ENCODE results near the gene BEND7.
"Not testable (repeated sequence)": the region's sequence is repeated elsewhere in the genome, so short reads cannot be mapped to it uniquely, and the experiment has no call there.

BEND7 gene

GRCh38 chr10:13414137-13414536, 114.7 kb downstream of the BEND7 start:
- no peak for TF ChIP-seq CTCF (conservative IDR thresholded peaks at IDR 0.05; ENCODE audit: low read depth)
- ChIA-PET POLR2A (ENCODE audit: low non-redundant PET) (no interaction called here), CTCF (no interaction called here)
- DNase-seq (ENCODE audit: low spot score), result no peak
- H3K27ac ChIP-seq, result no peak overlapping the region

- no peak for TF ChIP-seq CTCF (conservative IDR thresholded peaks at IDR 0.05; ENCODE audit: low read depth)
- H3K27ac ChIP-seq, result no peak overlapping the region
- ChIA-PET CTCF (interaction anchor here (0.9 kb wide), 1 partner anchor 711 kb away, joined by 4 read pairs; no protein-coding TSS in a partner anchor), POLR2A (ENCODE audit: low non-redundant PET) (no interaction called here)
- DNase-seq (ENCODE audit: low spot score), result no peak
Observed at GRCh38 chr10:13412894-13413293, 115.9 kb downstream of the BEND7 start.

GRCh38 chr10:13404791-13405190, 124.0 kb downstream of the BEND7 start:
- POLR2A ChIA-PET (ENCODE audit: low non-redundant PET), result no interaction called here
- DNase-seq (ENCODE audit: low spot score), result no peak
- no peak for TF ChIP-seq CTCF (conservative IDR thresholded peaks at IDR 0.05; ENCODE audit: low read depth)
- no peak overlapping the region for H3K27ac ChIP-seq
- CTCF ChIA-PET, result interaction anchor here (0.7 kb wide), 1 partner anchor 510 kb away, joined by 6 read pairs; no protein-coding TSS in a partner anchor

- POLR2A ChIA-PET (ENCODE audit: low non-redundant PET), result no interaction called here
- CTCF ChIA-PET, result interaction anchor here (0.7 kb wide), 1 partner anchor 510 kb away, joined by 6 read pairs; no protein-coding TSS in a partner anchor
- DNase-seq (ENCODE audit: low spot score), result no peak
- TF ChIP-seq CTCF (conservative IDR thresholded peaks at IDR 0.05; ENCODE audit: low read depth), result no peak
- H3K27ac ChIP-seq, result no peak overlapping the region
Observed at GRCh38 chr10:13404305-13404759, 124.5 kb downstream of the BEND7 start.

- DNase-seq (ENCODE audit: low spot score); CTCF ChIA-PET; POLR2A ChIA-PET (ENCODE audit: low non-redundant PET); H3K27ac ChIP-seq: not testable (repeated sequence)
Observed at GRCh38 chr10:13403426-13403825, 125.4 kb downstream of the BEND7 start.

- ChIA-PET POLR2A (ENCODE audit: low non-redundant PET) (no interaction called here), CTCF (interaction anchor here (0.6 kb wide), 1 partner anchor 167 kb away, joined by 7 read pairs; no protein-coding TSS in a partner anchor)
- DNase-seq (ENCODE audit: low spot score), result no peak
Observed at GRCh38 chr10:13402021-13402420, 126.8 kb downstream of the BEND7 start.

More at GRCh38 chr10:13402021-13402420, 126.8 kb downstream of the BEND7 start:
- no peak for TF ChIP-seq CTCF (conservative IDR thresholded peaks at IDR 0.05; ENCODE audit: low read depth)
- no peak overlapping the region for H3K27ac ChIP-seq

Data from RWPE1 (cell line).